Thoracic aorta (tissue), 2 donors: ENCODE measurements around the gene CARS1. TPM values are rescaled to one million over a fixed set of nuclear protein-coding genes. Genes with fewer than 3 reads are reported as not detected.

Experiments
- ATAC-seq: fragments of 150-250 bp; one replicate; pipeline ENCODE4 v1.8.0; 2017; ENCODE audit warnings: low read depth; ENCODE audit not compliant: insufficient number of reproducible peaks, low FRiP score
- DNase-seq: peaks from one replicate; pipeline ENCODE4 v3.0.0-alpha.2; 2020; ENCODE audit warnings: low spot score
- H3K27ac ChIP-seq, 2 donors: fragments of 200-600 bp; sonication (generic); 1 replicate in 1 of 2; 2 replicates in 1 of 2; pipeline ENCODE4 v1.5.1; 2016; ENCODE audit warnings: mild to moderate bottlenecking in 2 of 2, moderate library complexity in 2 of 2
- H3K27me3 ChIP-seq: fragments of 200-600 bp; sonication (generic); replicated peaks from 2 replicates; pipeline ENCODE4 v1.6.0; 2016; ENCODE audit warnings: mild to moderate bottlenecking; ENCODE audit not compliant: insufficient read depth
- H3K36me3 ChIP-seq: fragments of 200-600 bp; sonication (generic); one replicate; pipeline ENCODE4 v1.5.1; 2016
- H3K4me1 ChIP-seq, 2 donors: fragments of 200-600 bp; sonication (generic); 1 replicate in 1 of 2; 2 replicates in 1 of 2; pipeline versions ENCODE4 v1.5.1 to v1.6.0; 2016; ENCODE audit warnings: low read depth in 2 of 2, mild to moderate bottlenecking in 1 of 2; ENCODE audit not compliant: control insufficient read depth in 1 of 2
- H3K4me3 ChIP-seq: fragments of 200-600 bp; sonication (generic); 2 replicates; pipeline ENCODE4 v1.5.1; 2016; ENCODE audit warnings: mild to moderate bottlenecking
- H3K9me3 ChIP-seq: fragments of 200-600 bp; sonication (generic); 2 replicates; pipeline ENCODE4 v1.5.1; 2016
- CTCF ChIP-seq: fragments of 200-600 bp; sonication (generic); IDR thresholded peaks from one replicate; pipeline ENCODE4 v1.5.1; 2019; ENCODE audit warnings: antibody characterized with exemption
- total RNA-seq, 2 donors: library from RNA; depleted of rRNA; stranded (reverse); fragments of >200 nt; gene quantifications; one replicate each; pipeline versions ENCODE4 v1.1.0 to v1.2.3, GENCODE V29; 2016

The CARS1 gene
- total RNA-seq, 2 donors from 2014 or later: 38.4 to 56.5 TPM

- H3K36me3 ChIP-seq: no peaks in the 10 kb centered on the region
- H3K4me3 ChIP-seq: peak overlapping the region; percentile 97
- no peaks in the 10 kb centered on the region for H3K9me3 ChIP-seq
- TF ChIP-seq CTCF: no peak
- ATAC-seq (no peak), DNase-seq (no peak)
- peaks cover 27 to 44% of the 10 kb centered on the region in 2 donors for H3K4me1 ChIP-seq
- H3K27ac ChIP-seq: no peak overlapping the region
- H3K27me3 ChIP-seq: no peaks in the 10 kb centered on the region
Measured at GRCh38 chr11:2987881-2988861, 69.1 kb downstream of the CARS1 start.

GRCh38 chr11:2983908-2984307 lies 73.3 kb downstream of the CARS1 start:
- DNase-seq (no peak), ATAC-seq (no peak)
- Histone ChIP-seq H3K4me3 (no peak overlapping the region), H3K27ac (no peak overlapping the region), H3K9me3 (no peaks in the 10 kb centered on the region), H3K27me3 (no peaks in the 10 kb centered on the region), H3K36me3 (no peaks in the 10 kb centered on the region), H3K4me1 (peaks cover 5 to 28% of the 10 kb centered on the region in 2 donors)
- TF ChIP-seq CTCF: no peak

GRCh38 chr11:2982214-2982613 lies 75.0 kb downstream of the CARS1 start:
- Histone ChIP-seq H3K27ac (no peak overlapping the region), H3K4me3 (no peak overlapping the region), H3K27me3 (no peaks in the 10 kb centered on the region), H3K4me1 (peaks cover 2 to 11% of the 10 kb centered on the region in 2 donors), H3K36me3 (peaks cover 7% of the 10 kb centered on the region), H3K9me3 (no peaks in the 10 kb centered on the region)
- ATAC-seq (no peak), DNase-seq (no peak)
- no peak for TF ChIP-seq CTCF

- Histone ChIP-seq H3K4me1 (peaks cover 2 to 11% of the 10 kb centered on the region in 2 donors), H3K9me3 (no peaks in the 10 kb centered on the region), H3K4me3 (no peak overlapping the region), H3K27ac (no peak overlapping the region), H3K27me3 (no peaks in the 10 kb centered on the region), H3K36me3 (peaks cover 9% of the 10 kb centered on the region)
- ATAC-seq: no peak
- no peak for DNase-seq
- TF ChIP-seq CTCF: no peak
Measured at GRCh38 chr11:2981130-2981529, 76.1 kb downstream of the CARS1 start.

GRCh38 chr11:2980168-2980840 lies 76.9 kb downstream of the CARS1 start:
- DNase-seq (no peak), ATAC-seq (no peak)
- TF ChIP-seq CTCF: no peak
- Histone ChIP-seq H3K27me3 (no peaks in the 10 kb centered on the region), H3K9me3 (no peaks in the 10 kb centered on the region), H3K4me3 (no peak overlapping the region), H3K36me3 (peaks cover 13% of the 10 kb centered on the region), H3K27ac (no peak overlapping the region), H3K4me1 (peaks cover 2 to 11% of the 10 kb centered on the region in 2 donors)
